Progenitor cell of endocrine pancreas (in vitro differentiated cells): ENCODE measurements around the gene FYCO1. TPM values are rescaled to one million over a fixed set of nuclear protein-coding genes. Genes with fewer than 3 reads are reported as not detected.
A peak's percentile ranks its signal among the peaks of the same experiment; 100 is the strongest.

Experiments
- DNase-seq: peaks from one replicate; pipeline ENCODE4 v3.0.0; 2021; ENCODE audit warnings: low spot score; ENCODE audit not compliant: unreplicated experiment
- H3K27ac Mint-ChIP-seq: 2 replicates; pipeline ENCODE4 v1.8.0; 2021; ENCODE audit warnings: mild to moderate bottlenecking, moderate library complexity, mixed read lengths
- H3K27me3 Mint-ChIP-seq: 2 replicates; pipeline ENCODE4 v1.8.0; 2021; ENCODE audit warnings: mixed read lengths
- H3K36me3 Mint-ChIP-seq: 2 replicates; pipeline ENCODE4 v1.8.0; 2022; ENCODE audit warnings: mixed read lengths; ENCODE audit not compliant: insufficient read depth
- H3K4me1 Mint-ChIP-seq: 2 replicates; pipeline ENCODE4 v1.8.0; 2021; ENCODE audit warnings: low read depth, mixed read lengths
- H3K4me3 Mint-ChIP-seq: 2 replicates; pipeline ENCODE4 v1.8.0; 2021; ENCODE audit warnings: low read depth, mild to moderate bottlenecking, moderate library complexity, mixed read lengths
- H3K9me3 Mint-ChIP-seq: 2 replicates; pipeline ENCODE4 v1.8.0; 2021; ENCODE audit warnings: low read depth, mixed read lengths
- total RNA-seq: library from RNA; stranded (reverse); gene quantifications from 2 replicates; pipeline ENCODE4 v1.2.1, GENCODE V29; 2021
- TF ChIP-seq, protein P1 (sequence below): fragments of 200-600 bp; sonication (generic); IDR thresholded peaks from one replicate; pipeline ENCODE4 v1.5.0; 2021; ENCODE audit warnings: antibody characterized with exemption, mild to moderate bottlenecking; ENCODE audit not compliant: unreplicated experiment

The FYCO1 gene
- total RNA-seq, 1 donor from 2014 or later = 18.0 TPM

DNA sequence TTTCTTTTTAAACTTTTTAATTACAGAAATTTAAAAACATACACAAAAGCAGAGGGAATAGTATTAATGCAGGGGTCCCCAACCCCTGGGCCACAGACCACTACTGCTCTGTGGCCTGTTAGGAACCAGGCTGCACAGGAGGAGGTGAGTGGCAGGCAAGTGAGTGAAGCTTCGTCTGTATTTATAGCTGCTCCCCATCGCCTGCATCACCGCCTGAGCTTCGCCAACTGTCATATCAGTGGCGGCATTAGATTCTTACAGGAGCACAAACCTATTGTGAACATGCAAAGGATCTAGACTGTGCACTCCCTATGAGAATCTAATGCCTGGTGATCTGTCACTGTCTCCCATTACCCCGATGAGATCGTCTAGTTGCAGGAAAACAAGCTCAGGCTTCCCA is 86.9 kb downstream of the FYCO1 start:
- H3K4me3 Mint-ChIP-seq = no peak overlapping the region
- no peaks in the 10 kb centered on the region for H3K36me3 Mint-ChIP-seq
- H3K9me3 Mint-ChIP-seq = no peaks in the 10 kb centered on the region
- H3K4me1 Mint-ChIP-seq = no peaks in the 10 kb centered on the region
- no peak for DNase-seq
- TF ChIP-seq, protein P1, sequence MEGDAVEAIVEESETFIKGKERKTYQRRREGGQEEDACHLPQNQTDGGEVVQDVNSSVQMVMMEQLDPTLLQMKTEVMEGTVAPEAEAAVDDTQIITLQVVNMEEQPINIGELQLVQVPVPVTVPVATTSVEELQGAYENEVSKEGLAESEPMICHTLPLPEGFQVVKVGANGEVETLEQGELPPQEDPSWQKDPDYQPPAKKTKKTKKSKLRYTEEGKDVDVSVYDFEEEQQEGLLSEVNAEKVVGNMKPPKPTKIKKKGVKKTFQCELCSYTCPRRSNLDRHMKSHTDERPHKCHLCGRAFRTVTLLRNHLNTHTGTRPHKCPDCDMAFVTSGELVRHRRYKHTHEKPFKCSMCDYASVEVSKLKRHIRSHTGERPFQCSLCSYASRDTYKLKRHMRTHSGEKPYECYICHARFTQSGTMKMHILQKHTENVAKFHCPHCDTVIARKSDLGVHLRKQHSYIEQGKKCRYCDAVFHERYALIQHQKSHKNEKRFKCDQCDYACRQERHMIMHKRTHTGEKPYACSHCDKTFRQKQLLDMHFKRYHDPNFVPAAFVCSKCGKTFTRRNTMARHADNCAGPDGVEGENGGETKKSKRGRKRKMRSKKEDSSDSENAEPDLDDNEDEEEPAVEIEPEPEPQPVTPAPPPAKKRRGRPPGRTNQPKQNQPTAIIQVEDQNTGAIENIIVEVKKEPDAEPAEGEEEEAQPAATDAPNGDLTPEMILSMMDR = no peak
- no peak overlapping the region for H3K27ac Mint-ChIP-seq
- H3K27me3 Mint-ChIP-seq = no peaks in the 10 kb centered on the region

DNA sequence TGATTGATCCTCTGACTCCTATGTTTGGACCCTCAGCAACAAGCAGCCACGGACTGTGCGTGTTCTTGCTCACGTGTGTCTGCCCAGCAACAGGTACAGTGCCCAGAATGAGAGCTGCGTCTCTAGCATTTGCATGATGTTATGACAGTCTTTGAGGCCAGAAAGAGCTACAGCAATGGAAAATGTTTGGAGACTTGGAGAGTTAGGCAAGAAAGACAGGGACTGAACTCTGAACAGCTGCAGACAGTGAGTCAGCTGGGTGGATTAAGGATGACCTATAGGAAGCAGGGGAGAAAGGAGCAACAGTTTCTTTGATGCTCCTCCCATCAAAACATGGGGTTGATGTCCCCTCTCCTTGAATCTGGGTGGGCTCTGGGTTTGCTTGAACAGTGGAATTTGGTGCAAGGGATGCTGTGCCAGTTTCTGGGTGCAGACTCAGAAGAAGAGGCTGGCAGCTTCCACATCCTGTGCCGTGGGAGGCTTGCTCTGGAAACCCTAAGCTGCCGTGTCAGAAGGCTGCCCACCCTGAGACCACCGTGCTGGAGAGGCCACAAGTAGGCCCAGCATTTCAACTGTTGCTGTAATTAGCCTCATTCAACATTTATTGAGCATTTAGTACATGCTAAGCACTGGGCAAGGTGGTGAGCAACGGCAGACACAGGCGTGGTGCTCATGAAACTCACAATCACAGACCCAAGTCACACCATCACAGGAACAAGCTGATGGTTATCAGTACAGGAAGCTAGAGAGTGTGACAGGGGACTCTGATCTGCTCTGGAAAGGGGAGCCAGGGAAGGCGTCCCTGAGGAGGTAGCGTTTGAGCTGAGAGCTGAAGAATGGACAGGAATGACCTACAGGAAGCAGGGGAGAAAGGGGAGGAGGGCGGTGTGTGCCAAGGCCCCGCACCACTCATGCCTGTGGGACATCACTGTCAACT is 87.6 kb downstream of the FYCO1 start:
- no peak overlapping the region for H3K4me3 Mint-ChIP-seq
- no peaks in the 10 kb centered on the region for H3K4me1 Mint-ChIP-seq
- TF ChIP-seq, protein P1 = no peak
- H3K9me3 Mint-ChIP-seq = no peaks in the 10 kb centered on the region
- no peaks in the 10 kb centered on the region for H3K36me3 Mint-ChIP-seq
- DNase-seq = no peak
- no peak overlapping the region for H3K27ac Mint-ChIP-seq
- H3K27me3 Mint-ChIP-seq = no peaks in the 10 kb centered on the region

DNA sequence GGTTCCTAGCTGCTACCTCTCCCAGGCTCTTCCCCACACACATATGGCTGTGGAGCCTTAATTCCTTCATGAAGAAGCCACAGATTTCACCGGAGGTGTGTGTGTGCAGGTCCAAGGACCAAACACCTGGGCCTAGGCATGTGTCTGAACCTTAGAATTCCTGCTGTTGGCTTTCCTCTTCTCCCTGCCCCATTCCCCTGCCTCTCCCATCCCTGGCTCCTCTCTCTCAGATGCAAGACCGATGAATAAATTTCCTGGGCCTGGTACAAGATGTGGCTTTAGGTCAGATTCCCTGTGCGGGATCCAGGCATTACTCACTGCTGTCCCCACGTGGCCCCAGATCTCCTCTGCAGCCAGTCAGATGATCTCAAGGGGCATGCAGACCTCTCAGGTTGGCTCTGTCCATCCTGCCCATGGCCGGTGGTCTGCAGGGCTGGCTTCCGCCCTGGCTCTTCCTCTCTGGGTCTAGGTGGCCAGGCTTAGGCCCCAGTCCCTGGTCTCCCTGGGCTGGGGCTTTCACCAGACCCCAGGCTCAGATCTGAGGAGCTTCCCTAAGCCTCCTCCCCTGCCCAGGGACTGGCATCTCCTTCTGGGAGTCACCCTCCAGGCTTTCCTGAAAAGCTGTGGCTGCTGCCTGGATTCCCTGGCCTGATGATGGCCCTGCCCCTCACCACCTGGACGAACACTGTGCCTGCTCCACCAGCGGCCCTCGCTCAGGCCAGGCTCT is 88.8 kb downstream of the FYCO1 start:
- Mint-ChIP-seq H3K4me1 (no peaks in the 10 kb centered on the region), H3K27ac (no peak overlapping the region), H3K4me3 (no peak overlapping the region), H3K9me3 (no peaks in the 10 kb centered on the region), H3K36me3 (no peaks in the 10 kb centered on the region), H3K27me3 (no peaks in the 10 kb centered on the region)
- no peak for DNase-seq
- TF ChIP-seq, protein P1 = peak; percentile 59

DNA sequence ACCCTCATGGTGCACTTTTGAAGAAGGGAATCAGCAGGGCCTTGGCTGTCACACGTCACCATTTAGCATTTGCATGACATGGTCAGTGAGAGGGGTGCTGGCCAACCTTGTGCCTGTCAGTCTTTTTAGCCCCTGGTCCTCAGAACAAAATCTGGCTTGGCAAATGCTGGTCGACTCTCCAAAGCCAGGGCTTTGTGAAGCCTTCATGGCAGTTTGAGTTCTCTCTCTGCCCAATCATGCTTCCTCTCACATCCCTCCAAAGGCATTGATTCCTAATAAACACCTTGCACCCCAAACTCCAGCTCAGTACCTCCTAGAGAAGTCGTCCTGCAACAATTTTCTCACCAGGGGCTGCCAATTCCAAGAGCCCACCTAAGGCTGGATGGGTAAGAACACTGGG is 89.9 kb downstream of the FYCO1 start:
- no peak for DNase-seq
- no peaks in the 10 kb centered on the region for H3K27me3 Mint-ChIP-seq
- H3K9me3 Mint-ChIP-seq = no peaks in the 10 kb centered on the region
- no peak overlapping the region for H3K4me3 Mint-ChIP-seq
- no peaks in the 10 kb centered on the region for H3K4me1 Mint-ChIP-seq
- H3K27ac Mint-ChIP-seq = no peak overlapping the region
- TF ChIP-seq, protein P1 = no peak
- H3K36me3 Mint-ChIP-seq = no peaks in the 10 kb centered on the region

DNA sequence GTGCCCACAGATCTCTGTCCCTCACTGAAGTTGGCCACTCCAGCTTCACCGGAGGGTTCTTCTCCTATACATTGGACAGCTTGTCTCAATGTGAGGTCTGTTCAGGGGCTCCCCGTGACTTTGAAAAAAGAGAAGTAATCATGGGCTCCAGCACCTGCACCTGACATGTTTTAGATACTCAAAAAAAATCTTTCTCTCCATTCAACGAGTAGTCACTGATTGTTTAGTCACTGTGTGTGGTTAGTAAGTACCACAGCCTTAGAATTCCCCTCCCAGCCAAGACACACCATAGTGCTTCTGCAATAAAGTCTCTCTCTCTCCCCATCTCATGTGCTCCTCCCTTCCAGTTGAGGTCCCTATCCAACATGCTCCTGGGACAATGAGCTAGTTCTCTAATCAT is 90.7 kb downstream of the FYCO1 start:
- Mint-ChIP-seq H3K4me1 (no peaks in the 10 kb centered on the region), H3K36me3 (no peaks in the 10 kb centered on the region), H3K27ac (no peak overlapping the region), H3K9me3 (no peaks in the 10 kb centered on the region), H3K27me3 (no peaks in the 10 kb centered on the region), H3K4me3 (no peak overlapping the region)
- TF ChIP-seq, protein P1 = no peak
- no peak for DNase-seq
